Neural cell (in vitro differentiated cells): ENCODE results near the gene NOD1. TPM values are rescaled to one million over a fixed set of nuclear protein-coding genes. Genes with fewer than 3 reads are reported as not detected.

Source experiments
- H2AFZ ChIP-seq: fragments of 200-600, 300-800 bp; sonication (generic), shearing (Covaris generic); 2 replicates; pipeline ENCODE4 v1.6.0; 2014; ENCODE audit warnings: low read depth, mild to moderate bottlenecking, antibody characterized with exemption, low read length, moderate library complexity
- H3F3A ChIP-seq: fragments of 200-600 bp; shearing (Covaris generic); 2 replicates; pipeline ENCODE4 v1.6.1; 2016; ENCODE audit warnings: mild to moderate bottlenecking, moderate library complexity, mixed read lengths, antibody characterized with exemption, low read length; ENCODE audit not compliant: insufficient read depth, poor library complexity, severe bottlenecking
- H3K27ac ChIP-seq: fragments of 200-600, 300-800 bp; sonication (generic), shearing (Covaris generic); 2 replicates; pipeline ENCODE4 v1.5.1; 2014; ENCODE audit warnings: mild to moderate bottlenecking, low read length, moderate library complexity
- H3K27me3 ChIP-seq: fragments of 300-800, 200-600 bp; sonication (generic), shearing (Covaris generic); 2 replicates; pipeline ENCODE4 v1.6.0; 2014; ENCODE audit warnings: mild to moderate bottlenecking, low read depth, low read length, moderate library complexity; ENCODE audit not compliant: insufficient read depth
- H3K36me3 ChIP-seq: fragments of 300-800, 200-600 bp; sonication (generic), shearing (Covaris generic); 2 replicates; pipeline ENCODE4 v1.5.1; 2014; ENCODE audit warnings: mild to moderate bottlenecking, antibody characterized with exemption, low read length, moderate library complexity; ENCODE audit not compliant: insufficient read depth
- H3K4me2 ChIP-seq: fragments of 300-800, 200-600 bp; sonication (generic), shearing (Covaris generic); 2 replicates; pipeline ENCODE4 v1.6.0; 2014; ENCODE audit warnings: mild to moderate bottlenecking, low read length
- H3K4me3 ChIP-seq: fragments of 300-800, 200-600 bp; sonication (generic), shearing (Covaris generic); 2 replicates; pipeline ENCODE4 v1.5.1; 2014; ENCODE audit warnings: mild to moderate bottlenecking, low read length, moderate library complexity
- H3K79me2 ChIP-seq: fragments of 200-600 bp; shearing (Covaris generic); replicated peaks from 2 replicates; pipeline ENCODE4 v1.6.0; 2014; ENCODE audit warnings: mild to moderate bottlenecking, low read length, moderate library complexity; ENCODE audit not compliant: insufficient read depth
- H3K9ac ChIP-seq: fragments of 300-800, 200-600 bp; sonication (generic), shearing (Covaris generic); 2 replicates; pipeline ENCODE4 v1.6.1; 2016; ENCODE audit warnings: mild to moderate bottlenecking, low read length, mixed read lengths
- H3K9me2 ChIP-seq: fragments of 200-600 bp; shearing (Covaris generic); 2 replicates; pipeline ENCODE4 v1.6.1; 2016; ENCODE audit warnings: mild to moderate bottlenecking, low read length, mixed read lengths; ENCODE audit not compliant: insufficient read depth
- H3K9me3 ChIP-seq: fragments of 200-600, 300-800 bp; sonication (generic), shearing (Covaris generic); 2 replicates; pipeline ENCODE4 v1.6.1; 2016; ENCODE audit warnings: mild to moderate bottlenecking, mixed run types, low read length, moderate library complexity, mixed read lengths
- H4K20me1 ChIP-seq: fragments of 200-600 bp; shearing (Covaris generic); 2 replicates; pipeline ENCODE4 v1.6.1; 2016; ENCODE audit warnings: mild to moderate bottlenecking, mixed run types; ENCODE audit not compliant: insufficient read depth
- EP300 ChIP-seq: fragments of 450-650 bp; conservative IDR thresholded peaks from 2 replicates; pipeline ENCODE4 v1.6.1; 2014; ENCODE audit warnings: antibody characterized with exemption, mild to moderate bottlenecking, moderate library complexity; ENCODE audit not compliant: poor library complexity, severe bottlenecking
- EZH2 ChIP-seq: fragments of 200-600, 300-800 bp; shearing (Covaris generic), sonication (generic); IDR thresholded peaks from 2 replicates; pipeline ENCODE4 v1.6.1; 2014; ENCODE audit warnings: antibody characterized with exemption, low read length, borderline replicate concordance, mild to moderate bottlenecking; ENCODE audit not compliant: insufficient read depth, poor library complexity, severe bottlenecking
- MXI1 ChIP-seq: fragments of 450-650 bp; conservative IDR thresholded peaks from 2 replicates; pipeline ENCODE4 v1.6.1; 2014; ENCODE audit warnings: antibody characterized with exemption, mild to moderate bottlenecking; ENCODE audit not compliant: poor library complexity, severe bottlenecking
- POLR2AphosphoS5 ChIP-seq: IDR thresholded peaks from 2 replicates; pipeline ENCODE4 v1.6.1; 2012
- RAD21 ChIP-seq: fragments of 450-650 bp; conservative IDR thresholded peaks from 2 replicates; pipeline ENCODE4 v1.6.1; 2014; ENCODE audit warnings: antibody characterized with exemption, mild to moderate bottlenecking, moderate library complexity
- SMC3 ChIP-seq: fragments of 450-650 bp; conservative IDR thresholded peaks from 2 replicates; pipeline ENCODE4 v1.6.1; 2014; ENCODE audit warnings: antibody characterized with exemption, mild to moderate bottlenecking, moderate library complexity; ENCODE audit not compliant: poor library complexity
- TAF1 ChIP-seq: IDR thresholded peaks from 2 replicates; pipeline ENCODE4 v1.6.1; 2012; ENCODE audit warnings: low read depth
- polyA plus RNA-seq: library from polyadenylated mRNA; depleted of rRNA; stranded (reverse); fragments of >200 nt; gene quantifications from 2 replicates; pipeline ENCODE4 v1.2.3, GENCODE V29; 2014
- TF ChIP-seq, protein P1 (sequence below): IDR thresholded peaks from 2 replicates; pipeline ENCODE4 v1.6.1; 2012; ENCODE audit warnings: borderline replicate concordance
- TF ChIP-seq, protein P2 (sequence below): fragments of 450-650 bp; IDR thresholded peaks from 2 replicates; pipeline ENCODE4 v1.5.1; 2014; ENCODE audit warnings: antibody characterized with exemption, mild to moderate bottlenecking, moderate library complexity; ENCODE audit not compliant: poor library complexity, severe bottlenecking

Gene NOD1
- polyA plus RNA-seq, 1 donor from 2014 or later, result 0.43 TPM

- no peaks in the 10 kb centered on the region for H3K9me3 ChIP-seq
- H3K4me3 ChIP-seq, result no peak overlapping the region
- H3K9me2 ChIP-seq, result no peaks in the 10 kb centered on the region
- no peaks in the 10 kb centered on the region for H3K27me3 ChIP-seq
- no peaks in the 10 kb centered on the region for H3K79me2 ChIP-seq
- H3K4me2 ChIP-seq, result no peak overlapping the region
- H4K20me1 ChIP-seq, result no peaks in the 10 kb centered on the region
- no peak overlapping the region for H3K9ac ChIP-seq
- H3F3A ChIP-seq, result no peaks in the 10 kb centered on the region
- TF ChIP-seq EP300, result no peak
- TF ChIP-seq, protein P1, sequence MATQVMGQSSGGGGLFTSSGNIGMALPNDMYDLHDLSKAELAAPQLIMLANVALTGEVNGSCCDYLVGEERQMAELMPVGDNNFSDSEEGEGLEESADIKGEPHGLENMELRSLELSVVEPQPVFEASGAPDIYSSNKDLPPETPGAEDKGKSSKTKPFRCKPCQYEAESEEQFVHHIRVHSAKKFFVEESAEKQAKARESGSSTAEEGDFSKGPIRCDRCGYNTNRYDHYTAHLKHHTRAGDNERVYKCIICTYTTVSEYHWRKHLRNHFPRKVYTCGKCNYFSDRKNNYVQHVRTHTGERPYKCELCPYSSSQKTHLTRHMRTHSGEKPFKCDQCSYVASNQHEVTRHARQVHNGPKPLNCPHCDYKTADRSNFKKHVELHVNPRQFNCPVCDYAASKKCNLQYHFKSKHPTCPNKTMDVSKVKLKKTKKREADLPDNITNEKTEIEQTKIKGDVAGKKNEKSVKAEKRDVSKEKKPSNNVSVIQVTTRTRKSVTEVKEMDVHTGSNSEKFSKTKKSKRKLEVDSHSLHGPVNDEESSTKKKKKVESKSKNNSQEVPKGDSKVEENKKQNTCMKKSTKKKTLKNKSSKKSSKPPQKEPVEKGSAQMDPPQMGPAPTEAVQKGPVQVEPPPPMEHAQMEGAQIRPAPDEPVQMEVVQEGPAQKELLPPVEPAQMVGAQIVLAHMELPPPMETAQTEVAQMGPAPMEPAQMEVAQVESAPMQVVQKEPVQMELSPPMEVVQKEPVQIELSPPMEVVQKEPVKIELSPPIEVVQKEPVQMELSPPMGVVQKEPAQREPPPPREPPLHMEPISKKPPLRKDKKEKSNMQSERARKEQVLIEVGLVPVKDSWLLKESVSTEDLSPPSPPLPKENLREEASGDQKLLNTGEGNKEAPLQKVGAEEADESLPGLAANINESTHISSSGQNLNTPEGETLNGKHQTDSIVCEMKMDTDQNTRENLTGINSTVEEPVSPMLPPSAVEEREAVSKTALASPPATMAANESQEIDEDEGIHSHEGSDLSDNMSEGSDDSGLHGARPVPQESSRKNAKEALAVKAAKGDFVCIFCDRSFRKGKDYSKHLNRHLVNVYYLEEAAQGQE, result no peak
- TF ChIP-seq, protein P2, sequence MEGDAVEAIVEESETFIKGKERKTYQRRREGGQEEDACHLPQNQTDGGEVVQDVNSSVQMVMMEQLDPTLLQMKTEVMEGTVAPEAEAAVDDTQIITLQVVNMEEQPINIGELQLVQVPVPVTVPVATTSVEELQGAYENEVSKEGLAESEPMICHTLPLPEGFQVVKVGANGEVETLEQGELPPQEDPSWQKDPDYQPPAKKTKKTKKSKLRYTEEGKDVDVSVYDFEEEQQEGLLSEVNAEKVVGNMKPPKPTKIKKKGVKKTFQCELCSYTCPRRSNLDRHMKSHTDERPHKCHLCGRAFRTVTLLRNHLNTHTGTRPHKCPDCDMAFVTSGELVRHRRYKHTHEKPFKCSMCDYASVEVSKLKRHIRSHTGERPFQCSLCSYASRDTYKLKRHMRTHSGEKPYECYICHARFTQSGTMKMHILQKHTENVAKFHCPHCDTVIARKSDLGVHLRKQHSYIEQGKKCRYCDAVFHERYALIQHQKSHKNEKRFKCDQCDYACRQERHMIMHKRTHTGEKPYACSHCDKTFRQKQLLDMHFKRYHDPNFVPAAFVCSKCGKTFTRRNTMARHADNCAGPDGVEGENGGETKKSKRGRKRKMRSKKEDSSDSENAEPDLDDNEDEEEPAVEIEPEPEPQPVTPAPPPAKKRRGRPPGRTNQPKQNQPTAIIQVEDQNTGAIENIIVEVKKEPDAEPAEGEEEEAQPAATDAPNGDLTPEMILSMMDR, result no peak
- no peak for TF ChIP-seq TAF1
- H2AFZ ChIP-seq, result no peak overlapping the region
- H3K36me3 ChIP-seq, result no peaks in the 10 kb centered on the region
- no peak overlapping the region for H3K27ac ChIP-seq
Measured at GRCh38 chr7:30411173-30411572, 67.4 kb downstream of the NOD1 start.

- H3K4me2 ChIP-seq, result no peak overlapping the region
- H3K4me3 ChIP-seq, result no peak overlapping the region
- H3K9me2 ChIP-seq, result no peaks in the 10 kb centered on the region
- no peak overlapping the region for H3K9ac ChIP-seq
- no peaks in the 10 kb centered on the region for H3K27me3 ChIP-seq
- H4K20me1 ChIP-seq, result no peaks in the 10 kb centered on the region
- no peaks in the 10 kb centered on the region for H3K36me3 ChIP-seq
- no peak overlapping the region for H3K27ac ChIP-seq
- H3F3A ChIP-seq, result no peaks in the 10 kb centered on the region
- H2AFZ ChIP-seq, result no peak overlapping the region
- no peaks in the 10 kb centered on the region for H3K9me3 ChIP-seq
- TF ChIP-seq POLR2AphosphoS5, result no peak
- no peak for TF ChIP-seq RAD21
- TF ChIP-seq SMC3, result no peak
- no peak for TF ChIP-seq TAF1
- TF ChIP-seq, protein P2, result no peak
- no peak for TF ChIP-seq EZH2
- no peak for TF ChIP-seq MXI1
- TF ChIP-seq, protein P1, result no peak
- no peak for TF ChIP-seq EP300
- no peaks in the 10 kb centered on the region for H3K79me2 ChIP-seq
Measured at GRCh38 chr7:30406664-30407425, 71.7 kb downstream of the NOD1 start.
